HCT116 (cell line): Measurements from ENCODE around the gene DCTD. TPM values are rescaled to one million over a fixed set of nuclear protein-coding genes. Genes with fewer than 3 reads are reported as not detected.

Source experiments
- ATAC-seq: fragments of 200-7000 bp; cut with Tn5 transposase; 2 replicates; pipeline ENCODE4 v1.9.1; 2020; ENCODE audit warnings: mild to moderate bottlenecking, moderate library complexity
- BruUV-seq: library from RNA; stranded (reverse); fragments of 400-500 nt; replicated peaks from 2 replicates; lab custom pipeline; 2021; lab: Mats Ljungman, UMichigan
- CTCF ChIA-PET: fragments of 300-600 bp; sonication (Branson Sonifier 250); formaldehyde crosslinking; loops from one replicate; lab custom pipeline; 2021; ENCODE audit warnings: antibody characterized with exemption; lab: Charles Lee
- POLR2A ChIA-PET: fragments of 300-600, 350-600 bp; sonication (Branson Sonifier 250); formaldehyde crosslinking; loops from one replicate; lab custom pipeline; 2021; ENCODE audit warnings: antibody characterized with exemption; lab: Charles Lee
- RAD21 ChIA-PET, 2 experiments: fragments of 300-600 bp; sonication (Branson Sonifier 250); formaldehyde crosslinking; loops; one replicate each; lab custom pipeline; 2023; ENCODE audit warnings: low total read pairs in 2 of 2; ENCODE audit not compliant: uncharacterized antibody in 2 of 2, unreplicated experiment in 2 of 2, low non-redundant PET in 1 of 2; lab: Charles Lee
- DNase-seq: peaks from one replicate; pipeline ENCODE4 v3.0.0-alpha.2; 2010; ENCODE audit warnings: low read depth, low spot score
- H2AFZ ChIP-seq: fragments of 200-600 bp; shearing (Covaris generic), sonication (generic); 2 replicates; pipeline ENCODE4 v1.6.1; 2017; ENCODE audit warnings: low read depth, mixed run types, mixed read lengths, antibody characterized with exemption, low read length; ENCODE audit not compliant: poor library complexity, severe bottlenecking
- H3K27ac ChIP-seq: 2 replicates; pipeline ENCODE4 v1.5.1; 2012; ENCODE audit warnings: low read depth, low read length
- H3K27me3 ChIP-seq: fragments of 200-600 bp; sonication (generic); 2 replicates; pipeline ENCODE4 v1.6.1; 2016; ENCODE audit warnings: mixed run types, low read length, mixed read lengths; ENCODE audit not compliant: insufficient read depth
- H3K36me3 ChIP-seq, 2 experiments: fragments of 200-500 bp in 1 of 2; fragments of 200-600 bp in 1 of 2; sonication (Bioruptor generic) in 1 of 2; sonication (generic) in 1 of 2; 2 replicates each; pipeline versions ENCODE4 v1.5.1 to v1.6.1; 2014 to 2016; ENCODE audit warnings: low read length in 2 of 2, inconsistent platforms in 1 of 2, mixed read lengths in 1 of 2, mixed run types in 1 of 2; ENCODE audit not compliant: insufficient read depth in 2 of 2, control insufficient read depth in 1 of 2
- H3K4me1 ChIP-seq, 2 experiments: fragments of 200-600 bp in 1 of 2; sonication (generic) in 1 of 2; 2 replicates each; pipeline versions ENCODE4 v1.5.1 to v1.6.1; 2012 to 2017; ENCODE audit warnings: low read length in 2 of 2, inconsistent platforms in 1 of 2, mild to moderate bottlenecking in 1 of 2, mixed read lengths in 1 of 2, mixed run types in 1 of 2, moderate library complexity in 1 of 2; ENCODE audit not compliant: insufficient read depth in 2 of 2, control insufficient read depth in 1 of 2
- H3K4me2 ChIP-seq: fragments of 200-600 bp; sonication (generic); 2 replicates; pipeline ENCODE4 v1.6.1; 2017; ENCODE audit warnings: mixed run types, low read length, mixed read lengths
- H3K4me3 ChIP-seq, 2 experiments: fragments of 200-600 bp in 1 of 2; sonication (generic) in 1 of 2; replicated peaks in 1 of 2; 2 replicates each; pipeline ENCODE4 v1.5.1; 2011 to 2016; ENCODE audit warnings: low read length in 2 of 2, control low read depth in 1 of 2, low read depth in 1 of 2, mild to moderate bottlenecking in 1 of 2, mixed read lengths in 1 of 2, mixed run types in 1 of 2
- H3K79me2 ChIP-seq: fragments of 200-600 bp; sonication (generic); 2 replicates; pipeline ENCODE4 v1.6.1; 2017; ENCODE audit warnings: mild to moderate bottlenecking, mixed run types, low read length, moderate library complexity, mixed read lengths; ENCODE audit not compliant: insufficient read depth
- H3K9ac ChIP-seq: fragments of 200-600 bp; sonication (generic); 2 replicates; pipeline ENCODE4 v1.6.1; 2016; ENCODE audit warnings: low read length, mixed read lengths
- H3K9me2 ChIP-seq: fragments of 200-600 bp; sonication (generic), shearing (Covaris generic); 2 replicates; pipeline ENCODE4 v1.6.1; 2017; ENCODE audit warnings: mixed run types, mild to moderate bottlenecking, moderate library complexity; ENCODE audit not compliant: insufficient read depth
- H3K9me3 ChIP-seq, 2 experiments: fragments of 200-500 bp in 1 of 2; fragments of 200-600 bp in 1 of 2; sonication (Bioruptor generic) in 1 of 2; sonication (generic) in 1 of 2; 2 replicates each; pipeline ENCODE4 v1.6.1; 2014 to 2017; ENCODE audit warnings: low read length in 2 of 2, mixed read lengths in 2 of 2, inconsistent platforms in 1 of 2, low read depth in 1 of 2, mild to moderate bottlenecking in 1 of 2, mixed run types in 1 of 2, moderate library complexity in 1 of 2; ENCODE audit not compliant: control insufficient read depth in 1 of 2, insufficient read depth in 1 of 2
- H4K20me1 ChIP-seq: fragments of 200-600 bp; sonication (generic), shearing (Covaris generic); 2 replicates; pipeline ENCODE4 v1.6.1; 2017; ENCODE audit warnings: mixed run types, mild to moderate bottlenecking, moderate library complexity; ENCODE audit not compliant: insufficient read depth
- JUND ChIP-seq: IDR thresholded peaks from 2 replicates; pipeline ENCODE4 v1.6.1; 2012
- POLR2A ChIP-seq: IDR thresholded peaks from 2 replicates; pipeline ENCODE4 v1.7.0; 2011; ENCODE audit warnings: borderline replicate concordance; ENCODE audit not compliant: insufficient read depth, insufficient read length; ENCODE audit errors: extremely low read depth
- SP1 ChIP-seq: IDR thresholded peaks from 2 replicates; pipeline ENCODE4 v1.6.1; 2012; ENCODE audit warnings: low read depth
- SRF ChIP-seq: IDR thresholded peaks from 2 replicates; pipeline ENCODE4 v1.6.1; 2012; ENCODE audit warnings: low read depth
- TCF7L2 ChIP-seq: IDR thresholded peaks from 2 replicates; pipeline ENCODE4 v1.7.0; 2011; ENCODE audit warnings: borderline replicate concordance, inconsistent platforms; ENCODE audit not compliant: insufficient read depth, insufficient read length; ENCODE audit errors: extremely low read depth
- YY1 ChIP-seq: IDR thresholded peaks from 2 replicates; pipeline ENCODE4 v1.6.1; 2011; ENCODE audit warnings: low read length, low read depth, moderate library complexity, mild to moderate bottlenecking; ENCODE audit not compliant: insufficient replicate concordance; ENCODE audit errors: extremely low read depth
- ZFX ChIP-seq: fragments of 450-650 bp; IDR thresholded peaks from 2 replicates; pipeline ENCODE4 v1.6.1; 2017
- ZNF274 ChIP-seq: fragments of 200-500 bp; sonication (Bioruptor generic); IDR thresholded peaks from 2 replicates; pipeline ENCODE4 v1.6.1; 2014; ENCODE audit warnings: mild to moderate bottlenecking, low read depth, low read length, inconsistent platforms
- intact Hi-C: fragments of 100-400 bp; cut with micrococcal nuclease; formaldehyde crosslinking; loops from 2 replicates; pipeline ENCODE4 v1.10.0; 2022
- total RNA-seq: library from RNA; stranded (reverse); gene quantifications from one replicate; pipeline ENCODE4 v1.2.1, GENCODE V29; 2021; ENCODE audit not compliant: unreplicated experiment
- TF ChIP-seq, protein P1 (sequence below): IDR thresholded peaks from 2 replicates; pipeline ENCODE4 v1.6.1; 2011; ENCODE audit warnings: mild to moderate bottlenecking, low read length, moderate library complexity; ENCODE audit not compliant: insufficient replicate concordance; ENCODE audit errors: extremely low read depth
- TF ChIP-seq, protein P2 (sequence below), 3 experiments: fragments of 200-600 bp in 1 of 3; sonication (generic) in 1 of 3; IDR thresholded peaks in 2 of 3; conservative IDR thresholded peaks in 1 of 3; 2 replicates each; pipeline ENCODE4 v1.5.1; 2012 to 2017; ENCODE audit warnings: low read depth in 2 of 3, low read length in 2 of 3, antibody characterized with exemption in 1 of 3, borderline replicate concordance in 1 of 3, control low read depth in 1 of 3, mild to moderate bottlenecking in 1 of 3, mixed read lengths in 1 of 3, mixed run types in 1 of 3, moderate library complexity in 1 of 3; ENCODE audit not compliant: insufficient read depth in 1 of 3

The DCTD gene
- total RNA-seq, 1 experiment from 2014 or later = 96.3 TPM

DNA sequence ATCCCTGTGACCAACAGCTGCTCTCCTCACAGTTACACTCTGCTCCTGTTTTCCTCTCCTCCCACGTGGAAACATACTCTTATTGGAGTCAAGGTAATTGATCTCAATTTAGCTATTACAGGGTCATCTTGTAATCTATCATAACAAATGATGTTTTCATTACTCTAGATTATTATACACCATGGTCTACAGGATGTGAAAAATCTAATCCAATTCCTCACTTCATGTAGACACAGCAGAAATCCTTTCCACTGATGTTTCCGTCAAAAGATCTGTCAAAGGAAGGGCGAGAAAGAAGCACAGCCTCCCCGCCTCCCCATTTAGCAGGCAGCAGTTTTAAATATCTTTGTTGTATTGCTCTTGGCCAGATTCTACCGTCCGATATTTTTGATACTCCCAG is 13.7 kb upstream of the DCTD start:
- TF ChIP-seq TCF7L2 (no peak), ZNF274 (no peak), POLR2A (no peak), YY1 (no peak)
- H3K4me2 ChIP-seq = no peak overlapping the region
- intact Hi-C loops = no loop called here
- H3K36me3 ChIP-seq = no peaks in the 10 kb centered on the region
- H4K20me1 ChIP-seq = no peaks in the 10 kb centered on the region
- ATAC-seq = no peak
- H3K27ac ChIP-seq = no peak overlapping the region
- no peaks in the 10 kb centered on the region for H3K9me2 ChIP-seq
- no peaks in the 10 kb centered on the region for H3K79me2 ChIP-seq
- no peak overlapping the region for H2AFZ ChIP-seq
- H3K9me3 ChIP-seq = no peaks in the 10 kb centered on the region
- 0 out of 2 replicates have a peak, but pooled peaks cover 3% of the 10 kb centered on the region for H3K27me3 ChIP-seq
- H3K4me3 ChIP-seq = no peak overlapping the region
- peaks cover 0 to under 1% of the 10 kb centered on the region in 2 experiments; a peak in 1 of 4 replicates for H3K4me1 ChIP-seq
- CTCF ChIA-PET = interaction anchor here (0.6 to 1.3 kb wide), 2 partner anchors 25 to 323 kb away, joined by 3 read pairs; no protein-coding TSS in a partner anchor
- RAD21 ChIA-PET = no interaction called here
- no peak overlapping the region for H3K9ac ChIP-seq
- BruUV-seq = no TSS peak
- POLR2A ChIA-PET = no interaction called here
- DNase-seq = no peak

DNA sequence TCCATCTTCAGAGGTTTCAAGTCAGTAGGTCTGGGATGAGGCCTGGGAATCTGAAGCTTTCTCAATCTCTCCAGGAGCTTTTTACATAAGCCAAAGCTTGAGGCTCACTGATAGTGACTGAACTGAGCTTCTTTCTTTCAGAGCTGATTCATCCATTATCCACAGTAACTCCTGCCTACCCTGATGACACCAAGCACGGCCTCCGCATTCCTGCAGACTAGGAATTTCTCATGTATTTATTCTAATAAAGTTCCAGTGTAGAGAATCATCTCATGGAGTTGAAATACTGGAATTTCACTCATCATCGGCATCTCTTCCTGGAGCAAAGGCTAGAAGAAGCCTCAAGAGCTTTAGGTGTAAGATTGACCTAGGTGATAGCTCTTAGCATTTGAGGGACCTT is 12.1 kb upstream of the DCTD start:
- Histone ChIP-seq H3K4me2 (no peak overlapping the region), H2AFZ (no peak overlapping the region), H4K20me1 (no peaks in the 10 kb centered on the region), H3K27ac (no peak overlapping the region), H3K4me3 (no peak overlapping the region), H3K9me2 (no peaks in the 10 kb centered on the region), H3K79me2 (no peaks in the 10 kb centered on the region), H3K9ac (no peak overlapping the region), H3K4me1 (peaks cover 0 to 5% of the 10 kb centered on the region in 2 experiments; a peak in 1 of 4 replicates), H3K27me3 (0 out of 2 replicates have a peak, but pooled peaks cover 3% of the 10 kb centered on the region), H3K36me3 (no peaks in the 10 kb centered on the region), H3K9me3 (no peaks in the 10 kb centered on the region)
- DNase-seq = no peak
- intact Hi-C loops = loop anchor here (5.0 to 10.0 kb wide), 2 partner anchors 284 to 1627 kb away; no protein-coding TSS in a partner anchor
- TF ChIP-seq POLR2A = no peak
- TF ChIP-seq, protein P1, sequence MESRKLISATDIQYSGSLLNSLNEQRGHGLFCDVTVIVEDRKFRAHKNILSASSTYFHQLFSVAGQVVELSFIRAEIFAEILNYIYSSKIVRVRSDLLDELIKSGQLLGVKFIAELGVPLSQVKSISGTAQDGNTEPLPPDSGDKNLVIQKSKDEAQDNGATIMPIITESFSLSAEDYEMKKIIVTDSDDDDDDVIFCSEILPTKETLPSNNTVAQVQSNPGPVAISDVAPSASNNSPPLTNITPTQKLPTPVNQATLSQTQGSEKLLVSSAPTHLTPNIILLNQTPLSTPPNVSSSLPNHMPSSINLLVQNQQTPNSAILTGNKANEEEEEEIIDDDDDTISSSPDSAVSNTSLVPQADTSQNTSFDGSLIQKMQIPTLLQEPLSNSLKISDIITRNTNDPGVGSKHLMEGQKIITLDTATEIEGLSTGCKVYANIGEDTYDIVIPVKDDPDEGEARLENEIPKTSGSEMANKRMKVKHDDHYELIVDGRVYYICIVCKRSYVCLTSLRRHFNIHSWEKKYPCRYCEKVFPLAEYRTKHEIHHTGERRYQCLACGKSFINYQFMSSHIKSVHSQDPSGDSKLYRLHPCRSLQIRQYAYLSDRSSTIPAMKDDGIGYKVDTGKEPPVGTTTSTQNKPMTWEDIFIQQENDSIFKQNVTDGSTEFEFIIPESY = no peak
- no peak for TF ChIP-seq SRF
- TF ChIP-seq, protein P2, sequence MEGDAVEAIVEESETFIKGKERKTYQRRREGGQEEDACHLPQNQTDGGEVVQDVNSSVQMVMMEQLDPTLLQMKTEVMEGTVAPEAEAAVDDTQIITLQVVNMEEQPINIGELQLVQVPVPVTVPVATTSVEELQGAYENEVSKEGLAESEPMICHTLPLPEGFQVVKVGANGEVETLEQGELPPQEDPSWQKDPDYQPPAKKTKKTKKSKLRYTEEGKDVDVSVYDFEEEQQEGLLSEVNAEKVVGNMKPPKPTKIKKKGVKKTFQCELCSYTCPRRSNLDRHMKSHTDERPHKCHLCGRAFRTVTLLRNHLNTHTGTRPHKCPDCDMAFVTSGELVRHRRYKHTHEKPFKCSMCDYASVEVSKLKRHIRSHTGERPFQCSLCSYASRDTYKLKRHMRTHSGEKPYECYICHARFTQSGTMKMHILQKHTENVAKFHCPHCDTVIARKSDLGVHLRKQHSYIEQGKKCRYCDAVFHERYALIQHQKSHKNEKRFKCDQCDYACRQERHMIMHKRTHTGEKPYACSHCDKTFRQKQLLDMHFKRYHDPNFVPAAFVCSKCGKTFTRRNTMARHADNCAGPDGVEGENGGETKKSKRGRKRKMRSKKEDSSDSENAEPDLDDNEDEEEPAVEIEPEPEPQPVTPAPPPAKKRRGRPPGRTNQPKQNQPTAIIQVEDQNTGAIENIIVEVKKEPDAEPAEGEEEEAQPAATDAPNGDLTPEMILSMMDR (IDR thresholded peaks at IDR 0.05 in 2 of 3, conservative IDR thresholded peaks at IDR 0.05 in 1 of 3; ENCODE audit: borderline replicate concordance in 1 of 3, insufficient read depth in 1 of 3, low read depth in 2 of 3, low read length in 2 of 3) = no peak
- no peak for TF ChIP-seq ZFX
- TF ChIP-seq TCF7L2 = no peak
- no peak for TF ChIP-seq JUND
- TF ChIP-seq SP1 = no peak
- ChIA-PET RAD21 (no interaction called here), CTCF (no interaction called here), POLR2A (no interaction called here)
- no peak for ATAC-seq
- no TSS peak for BruUV-seq
